GM23248 (cell line): ENCODE data around the gene NAA16.

Experiments
- EZH2 ChIP-seq: fragments of 200-600 bp; sonication (generic); IDR thresholded peaks from 2 replicates; pipeline ENCODE4 v1.6.1; 2018; ENCODE audit warnings: antibody characterized with exemption, mild to moderate bottlenecking; ENCODE audit not compliant: insufficient read depth, poor library complexity, severe bottlenecking
- EZH2phosphoT487 ChIP-seq: fragments of 200-600 bp; sonication (generic); IDR thresholded peaks from 2 replicates; pipeline ENCODE4 v1.6.1; 2018; ENCODE audit warnings: antibody characterized with exemption, moderate library complexity, mild to moderate bottlenecking, low read depth; ENCODE audit not compliant: insufficient read depth

DNA sequence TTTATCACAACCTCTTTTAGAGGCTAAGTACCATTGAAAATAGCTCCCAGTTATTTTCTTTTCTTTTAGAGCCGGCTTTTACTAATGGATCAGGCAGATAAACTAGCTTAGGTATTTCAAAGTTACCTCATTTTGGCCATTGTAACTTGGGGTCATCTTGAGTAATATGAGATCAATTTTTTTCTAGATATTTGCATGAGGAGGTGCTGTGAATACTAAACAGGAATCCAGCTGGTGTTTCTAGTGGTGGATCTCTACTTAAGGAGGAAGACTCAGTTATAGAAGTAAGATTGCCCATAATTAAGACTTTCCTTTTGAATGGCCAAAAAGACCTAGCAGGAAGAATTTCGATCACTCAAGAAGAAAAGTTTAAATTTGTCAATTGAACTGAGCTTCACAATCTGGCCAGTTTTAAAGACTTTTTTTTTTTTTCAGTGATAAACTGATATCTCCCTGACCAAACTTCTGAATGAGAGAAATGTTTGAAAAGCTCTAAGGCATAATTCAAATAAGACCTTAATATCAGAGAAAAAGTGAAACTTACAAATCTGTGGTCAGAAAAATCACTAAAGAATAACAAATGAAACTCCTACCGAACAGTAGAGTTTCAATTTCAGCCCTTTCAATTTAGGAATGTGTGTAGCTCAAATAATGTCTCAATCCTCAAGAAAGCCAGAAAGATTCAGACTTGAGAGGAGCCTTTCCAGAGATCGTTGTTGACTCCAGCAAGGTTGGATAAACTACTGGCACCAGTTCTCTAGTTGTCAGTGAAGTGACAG, 11.6 kb upstream of the NAA16 start:
- no peak for TF ChIP-seq EZH2
- no peak for TF ChIP-seq EZH2phosphoT487
